Raji (cell line): ENCODE measurements around the gene RASAL2.

Experiments used
- POLR2A ChIP-seq: IDR thresholded peaks from 2 replicates; pipeline ENCODE4 v1.6.1; 2011; ENCODE audit warnings: low read depth, low read length, control low read depth; ENCODE audit not compliant: insufficient read depth

RASAL2 gene

DNA sequence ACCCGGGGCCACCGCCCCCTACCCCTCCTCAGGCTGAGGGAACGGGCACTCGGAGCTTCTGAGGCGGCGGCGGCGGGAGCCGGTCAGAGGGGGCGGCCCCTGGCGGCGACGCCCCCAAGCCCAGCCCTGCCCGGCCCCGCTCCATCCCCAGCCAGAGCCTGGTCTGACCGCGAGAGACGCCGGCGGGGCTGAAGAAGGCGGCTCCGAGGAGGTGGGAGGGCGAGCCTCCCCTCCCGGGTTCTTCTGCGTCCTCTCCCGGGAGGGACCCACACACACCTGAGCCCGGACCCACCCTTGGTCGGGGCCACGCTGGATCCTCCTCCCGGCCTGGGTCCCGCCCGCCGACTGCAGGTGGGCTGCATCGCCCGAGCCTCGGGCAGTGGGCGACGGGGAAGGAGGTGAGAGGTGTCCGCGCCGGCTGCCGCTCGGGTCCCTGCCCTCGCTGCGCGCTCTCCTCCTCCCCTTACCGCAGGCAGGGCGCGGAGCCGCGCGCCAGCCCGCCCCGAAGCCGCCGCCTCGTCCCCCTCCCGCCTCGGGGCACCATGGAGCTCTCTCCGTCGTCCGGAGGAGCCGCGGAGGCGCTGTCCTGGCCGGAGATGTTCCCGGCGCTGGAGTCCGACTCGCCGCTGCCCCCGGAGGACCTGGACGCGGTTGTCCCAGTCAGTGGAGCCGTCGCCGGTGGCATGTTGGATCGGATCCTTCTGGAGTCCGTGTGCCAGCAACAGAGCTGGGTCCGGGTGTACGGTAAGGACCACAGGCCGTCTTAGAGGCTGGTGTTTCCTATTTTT, at the start of gene RASAL2:
TSS of gene RASAL2 (plus strand) at position 154 of the 788 bp plus-strand sequence. CDS start at position 543, 389 bp downstream.
- TF ChIP-seq POLR2A, result no peak

DNA sequence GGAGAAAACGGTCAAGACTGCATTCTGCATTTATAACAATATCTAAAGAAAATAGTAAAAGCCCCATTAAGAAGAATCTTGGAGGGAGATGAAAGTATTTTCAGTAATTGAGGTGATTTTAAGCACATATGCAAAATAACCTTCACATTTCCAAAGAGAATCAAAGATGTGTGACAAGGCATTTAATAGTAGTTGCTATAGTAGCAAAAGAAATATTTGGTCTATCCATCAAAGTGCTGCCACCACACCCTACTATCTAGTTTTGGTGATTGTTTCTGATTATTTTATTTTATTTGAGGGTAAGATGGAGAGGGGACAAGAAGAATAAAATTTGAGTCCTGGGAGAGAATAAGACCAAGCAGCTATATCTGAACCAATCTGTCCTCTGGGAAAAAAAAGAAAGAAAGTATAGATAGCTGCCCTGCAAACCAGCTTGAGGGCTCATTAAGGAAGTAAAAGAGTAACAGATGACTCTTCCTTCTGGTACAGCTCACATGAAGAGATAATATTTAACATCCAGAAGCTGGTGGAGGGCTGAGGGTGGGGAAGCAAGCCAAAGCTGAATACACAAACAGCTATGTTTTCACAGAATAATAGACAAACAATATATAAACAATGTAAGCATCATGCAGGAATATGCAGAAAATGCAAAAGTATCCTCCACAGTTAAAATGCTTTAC, 47.2 kb upstream of the RASAL2 start:
- no peak for TF ChIP-seq POLR2A

DNA sequence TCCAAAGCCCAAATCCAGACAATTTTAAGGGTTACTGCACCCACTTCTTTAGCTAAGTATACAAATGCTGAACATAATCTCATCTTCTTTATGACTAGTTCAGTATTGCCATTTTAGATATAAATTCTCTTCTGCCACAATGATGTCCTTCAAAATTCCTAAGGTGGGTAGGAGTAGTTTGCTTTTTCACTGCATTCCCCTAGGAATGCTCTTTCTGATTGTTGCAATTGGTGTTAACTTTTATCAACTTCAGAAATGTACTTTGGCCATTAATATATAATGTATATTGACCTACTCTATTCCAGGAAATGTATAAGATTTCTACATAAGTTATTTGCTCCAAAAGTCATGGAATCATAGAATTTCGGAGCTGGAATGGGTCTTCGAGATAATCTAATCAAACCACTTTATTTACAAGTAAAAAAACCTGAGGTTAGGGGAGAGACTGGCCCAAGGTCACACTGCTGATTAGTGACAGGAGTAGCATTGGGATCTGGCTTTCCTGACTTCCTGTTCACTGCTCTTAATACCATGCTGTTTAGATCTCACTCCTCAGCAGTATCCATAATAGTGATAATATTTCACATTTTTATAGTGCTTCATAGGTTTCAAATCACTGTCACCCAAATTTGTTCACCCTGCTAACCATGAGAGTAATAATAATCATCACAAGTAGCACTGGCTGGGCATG, 46.4 kb upstream of the RASAL2 start:
- no peak for TF ChIP-seq POLR2A

DNA sequence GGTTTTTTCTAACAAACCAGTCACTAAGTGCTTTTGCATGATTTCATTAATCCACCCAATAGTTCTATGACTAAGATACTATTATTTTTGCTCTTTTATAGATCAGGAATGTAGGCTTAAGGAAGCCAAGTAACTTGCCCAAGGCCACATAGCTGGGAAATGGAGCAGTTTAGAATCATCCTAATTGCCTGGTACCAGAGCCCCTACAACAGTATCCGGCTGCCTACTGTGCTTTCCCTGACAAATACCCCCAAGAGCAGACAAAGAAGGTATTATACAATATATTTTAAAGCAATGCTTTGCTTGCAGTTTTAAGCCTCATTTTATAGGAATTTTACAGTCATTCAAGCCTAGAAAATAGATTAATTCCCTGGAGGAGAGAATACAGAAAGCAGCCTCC, 45.5 kb upstream of the RASAL2 start:
- TF ChIP-seq POLR2A, result no peak

DNA sequence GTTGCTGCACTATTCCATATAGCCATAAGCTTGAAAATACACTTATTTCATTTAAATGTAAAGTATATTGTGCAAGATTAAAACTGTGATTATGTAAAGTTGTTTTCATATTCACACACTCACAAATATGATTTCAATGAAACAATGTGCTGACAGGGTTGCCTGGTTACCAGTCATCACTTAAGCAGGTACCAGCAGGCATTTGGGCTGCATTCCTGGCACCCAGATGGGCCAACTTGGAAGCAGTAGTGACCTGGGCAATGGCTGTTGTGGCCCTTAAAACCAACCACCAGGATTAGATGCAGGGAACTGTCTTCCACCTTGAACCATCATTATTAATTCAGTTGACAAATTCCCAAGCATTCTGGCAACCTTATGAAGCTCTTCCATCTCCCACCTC, 45.0 kb upstream of the RASAL2 start:
- TF ChIP-seq POLR2A, result no peak

DNA sequence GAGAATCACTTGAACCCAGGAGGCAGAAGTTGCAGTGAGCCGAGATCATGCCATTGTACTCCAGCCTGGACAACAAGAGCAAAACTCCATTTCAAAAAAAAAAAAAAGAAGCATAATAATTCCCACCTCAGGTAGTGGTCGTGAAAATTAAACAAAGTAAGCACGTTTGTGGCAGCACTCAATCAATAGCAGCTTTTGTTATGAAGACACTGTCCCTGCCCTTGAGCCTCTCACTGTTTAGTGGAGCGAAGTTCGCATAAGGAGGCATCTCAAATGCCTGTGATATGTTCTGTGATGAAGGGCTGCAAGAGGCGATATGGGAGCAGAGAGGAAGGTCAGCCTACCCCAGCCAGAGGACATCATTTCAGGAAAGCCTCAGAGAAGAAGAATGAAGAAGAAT, 43.8 kb upstream of the RASAL2 start:
- TF ChIP-seq POLR2A, result no peak

DNA sequence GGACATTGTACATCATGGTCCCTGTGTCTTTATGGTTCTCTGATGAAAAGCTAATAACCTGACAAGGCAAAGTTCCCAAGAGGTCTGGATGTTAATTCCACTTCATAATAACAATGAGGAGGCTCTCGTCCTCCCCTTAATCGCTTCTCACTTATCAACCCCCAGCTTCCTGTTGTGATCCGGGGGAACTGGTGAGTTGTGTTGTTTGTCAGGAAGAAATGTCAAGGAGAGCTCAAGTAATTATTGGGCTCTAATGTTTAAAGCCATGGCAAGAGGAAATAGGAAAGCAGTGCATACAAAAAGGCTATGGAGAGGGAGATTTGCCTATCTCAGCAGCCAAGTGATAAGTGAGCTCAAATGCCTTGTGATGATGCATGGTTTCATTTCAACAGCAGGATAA, 42.8 kb upstream of the RASAL2 start:
- TF ChIP-seq POLR2A, result no peak

DNA sequence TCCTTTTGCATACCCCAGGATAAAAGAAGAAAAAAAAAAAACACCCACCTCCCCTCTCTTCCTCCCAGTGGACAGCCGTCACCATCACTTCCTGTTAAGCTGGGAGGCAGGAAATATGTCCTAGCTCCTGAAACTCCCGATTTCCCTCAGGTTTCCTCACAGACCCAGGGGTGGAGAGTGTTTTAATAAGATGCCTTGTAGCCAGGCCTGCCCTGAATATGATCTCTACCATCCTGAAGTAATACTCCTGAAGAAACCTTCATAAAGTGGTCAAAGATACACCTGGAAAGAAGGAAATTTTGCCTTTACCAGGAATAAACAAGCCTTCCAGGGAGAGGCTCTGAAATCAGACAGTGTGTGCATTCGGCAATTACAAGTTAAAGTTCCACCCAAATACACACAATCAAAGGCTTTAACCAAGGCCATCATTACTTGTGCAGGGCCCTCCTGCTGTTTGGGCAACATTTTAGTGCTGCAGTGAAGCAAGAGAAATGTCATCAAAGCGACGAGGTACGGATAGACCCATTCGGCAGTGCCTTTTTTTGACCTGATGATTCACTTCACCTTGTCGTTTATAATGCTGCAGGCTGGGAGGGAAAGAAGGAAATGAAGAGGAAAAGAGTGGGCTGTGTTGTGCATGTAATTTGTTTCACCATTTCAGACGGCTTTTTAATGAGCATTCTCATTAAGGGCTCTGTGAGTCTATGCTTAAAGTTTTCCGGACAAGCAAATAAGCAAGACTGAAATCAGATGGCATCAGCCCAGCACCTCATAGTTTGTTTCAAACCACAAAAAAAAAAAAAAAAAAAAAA, 41.0 kb upstream of the RASAL2 start:
- TF ChIP-seq POLR2A, result no peak

DNA sequence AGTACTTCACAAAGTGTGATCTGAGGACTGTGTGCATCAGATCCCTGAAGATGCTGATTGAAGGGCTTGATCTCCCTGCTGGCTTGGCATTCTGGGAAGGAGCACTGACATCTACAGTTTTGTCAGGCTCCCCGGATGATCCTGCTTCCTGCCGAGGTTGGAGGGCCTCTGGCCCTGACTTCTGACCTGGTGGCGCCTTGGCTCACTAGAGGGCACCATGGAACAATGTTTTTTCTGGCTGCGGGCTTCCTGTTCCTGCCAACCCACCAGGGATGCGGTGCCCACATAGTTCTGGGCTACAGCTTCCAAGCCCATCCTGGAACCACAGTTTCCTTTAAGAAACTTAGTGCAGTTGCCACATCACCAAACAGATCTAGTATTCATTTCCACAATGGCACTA, 38.8 kb upstream of the RASAL2 start:
- TF ChIP-seq POLR2A, result no peak

DNA sequence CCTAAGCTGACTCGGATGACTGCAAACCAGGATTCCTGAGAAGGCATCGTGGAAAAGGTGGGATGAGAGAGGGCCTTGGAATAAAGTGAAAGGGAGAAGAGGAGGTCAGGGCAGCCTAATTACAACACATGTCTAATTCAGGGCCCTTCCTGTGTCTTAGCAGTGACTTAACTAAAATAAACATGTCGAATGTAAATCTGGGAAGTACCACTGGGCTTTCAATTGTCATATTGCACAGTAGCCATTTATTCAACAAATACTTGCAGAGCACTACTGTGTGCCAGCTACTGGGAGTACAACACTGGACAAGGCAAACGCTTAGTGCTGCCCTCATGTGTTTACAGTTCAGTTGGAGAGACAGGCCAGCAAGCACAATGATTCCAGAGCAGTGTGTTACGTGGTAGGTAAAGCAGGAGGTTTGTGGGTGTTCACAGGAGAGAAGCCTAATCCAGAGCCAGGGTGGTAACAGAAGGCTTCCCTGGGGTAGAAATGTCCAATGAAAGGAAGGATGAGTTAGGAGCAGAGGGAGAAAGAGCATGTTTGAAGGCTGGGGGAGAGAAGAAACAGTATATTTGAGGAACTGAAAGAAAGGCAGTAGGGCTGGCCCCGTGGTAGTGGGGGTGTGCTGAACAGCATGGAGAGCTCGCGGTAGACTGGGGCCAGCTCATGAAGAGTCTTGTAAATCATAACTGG, 38.0 kb upstream of the RASAL2 start:
- no peak for TF ChIP-seq POLR2A

DNA sequence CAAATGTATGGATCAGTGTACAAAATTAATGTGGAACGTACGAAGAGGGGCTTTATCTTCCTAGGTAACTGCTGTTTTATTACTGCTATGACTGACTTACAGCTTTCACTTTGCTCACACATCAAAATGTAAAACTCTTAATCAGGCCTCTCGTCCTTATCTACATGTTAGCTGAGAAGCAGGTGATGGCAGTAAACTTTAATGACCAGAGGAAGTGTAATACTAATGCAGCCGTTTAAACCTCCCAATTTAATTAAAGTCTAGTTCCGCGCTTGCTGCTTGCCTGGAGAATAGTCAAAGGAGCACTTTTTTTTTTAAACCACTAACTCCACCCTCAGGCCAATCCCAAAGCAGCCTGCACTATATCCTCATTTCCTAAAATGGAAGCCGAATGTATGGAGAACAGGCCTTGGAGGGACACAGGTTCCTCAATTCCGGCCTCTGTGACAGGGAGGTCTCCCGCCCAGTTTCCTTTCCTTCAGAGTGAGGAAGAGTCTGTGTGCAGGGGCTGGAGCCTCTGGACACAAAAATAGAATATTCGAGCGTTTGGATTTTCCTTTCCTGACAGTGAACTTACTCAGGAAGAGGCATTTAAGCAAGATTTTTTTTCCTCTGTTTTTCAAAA, 36.7 kb upstream of the RASAL2 start:
- TF ChIP-seq POLR2A, result no peak

DNA sequence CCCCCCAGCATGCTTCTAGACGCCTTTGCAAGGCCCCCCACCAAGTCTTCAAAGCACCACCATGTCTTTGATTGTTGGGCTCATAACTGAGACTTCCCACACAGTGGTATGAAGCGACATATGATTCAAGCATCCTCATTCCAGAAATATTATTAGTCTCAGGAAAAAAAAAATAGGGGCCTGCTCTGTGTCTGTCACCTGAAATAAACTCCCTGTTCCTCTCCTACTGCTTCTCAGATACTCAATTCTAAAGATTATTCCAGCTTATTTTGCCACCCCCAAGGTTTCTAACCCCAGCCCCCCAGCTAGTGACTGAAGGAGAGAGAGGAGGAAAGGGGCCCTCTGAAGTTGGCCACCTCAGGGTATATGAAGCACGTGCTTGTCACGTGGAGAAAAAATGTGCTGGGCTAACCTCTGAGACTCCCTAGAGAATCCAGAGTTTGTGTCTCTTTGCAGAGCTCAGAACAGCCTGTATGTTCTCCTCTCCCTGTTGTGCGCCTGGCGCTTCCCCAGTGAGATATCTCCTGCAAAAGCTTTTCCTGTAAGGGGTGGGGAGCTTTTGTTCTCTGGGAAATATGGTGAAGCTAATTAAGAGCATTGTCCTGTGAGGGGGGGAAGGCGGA, 35.9 kb upstream of the RASAL2 start:
- TF ChIP-seq POLR2A, result no peak

DNA sequence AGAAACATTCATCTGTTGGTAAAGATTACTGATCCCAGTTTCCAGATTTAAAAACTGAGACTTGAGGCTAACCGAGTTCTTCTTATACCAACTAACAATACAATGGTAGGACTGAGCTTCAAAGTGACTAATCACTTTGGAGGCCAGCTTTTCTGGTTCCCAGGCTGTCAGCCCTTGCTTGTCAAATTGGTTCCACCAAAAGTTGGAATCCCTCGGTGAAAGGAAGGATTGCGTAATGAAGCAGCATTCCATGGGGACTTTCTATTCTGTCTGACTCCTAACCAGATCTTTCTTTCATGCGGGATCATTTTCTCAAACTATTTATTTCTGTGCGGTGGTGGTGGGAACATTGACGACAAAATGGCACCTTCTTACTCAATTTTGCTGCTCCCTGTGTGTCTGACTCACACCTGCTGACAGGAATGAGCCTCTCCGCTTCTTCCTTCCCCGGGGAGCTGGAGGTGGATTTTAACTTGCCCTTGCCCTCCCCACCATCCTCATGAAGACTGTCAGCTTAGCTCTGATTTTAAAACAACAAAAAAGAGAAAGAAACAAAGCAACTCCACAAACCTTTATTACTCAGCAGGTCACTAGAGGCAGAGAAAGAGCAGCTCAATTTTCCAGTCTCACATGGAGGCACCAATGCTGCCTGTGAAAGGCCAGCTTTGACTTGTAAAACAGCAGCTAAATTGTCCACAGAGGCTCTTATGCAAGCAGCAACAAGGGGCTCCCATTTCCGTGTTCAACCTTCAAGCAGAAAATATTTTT, 32.9 kb upstream of the RASAL2 start:
- TF ChIP-seq POLR2A, result no peak
